SK-N-MC (cell line): ENCODE data around the gene RTN1.

ENCODE experiments used
- DNase-seq: peaks from one replicate; pipeline ENCODE4 v3.0.0-alpha.2; 2011; ENCODE audit warnings: low read depth, low spot score
- H3K27ac ChIP-seq: fragments of 200-600 bp; sonication (generic); 2 replicates; pipeline ENCODE4 v1.5.1; 2016; ENCODE audit warnings: mixed run types
- H3K36me3 ChIP-seq: fragments of 200-600 bp; sonication (generic); 2 replicates; pipeline ENCODE4 v1.6.1; 2017; ENCODE audit warnings: antibody characterized with exemption, low read length, mixed read lengths; ENCODE audit not compliant: insufficient read depth
- H3K4me3 ChIP-seq: fragments of 200-600 bp; sonication (generic); 2 replicates; pipeline ENCODE4 v1.5.1; 2016
- H3K9ac ChIP-seq: fragments of 200-600 bp; sonication (generic); 2 replicates; pipeline ENCODE4 v1.8.0; 2017; ENCODE audit warnings: mixed run types, mixed read lengths; ENCODE audit not compliant: insufficient read length
- H3K9me3 ChIP-seq: fragments of 200-600 bp; sonication (generic); 2 replicates; pipeline ENCODE4 v1.6.1; 2017; ENCODE audit warnings: low read depth, mild to moderate bottlenecking, antibody characterized with exemption, low read length, moderate library complexity, mixed read lengths
- EZH2 ChIP-seq: fragments of 200-600 bp; sonication (generic); IDR thresholded peaks from one replicate; pipeline ENCODE4 v1.6.1; 2017; ENCODE audit warnings: antibody characterized with exemption
- FOXP2 ChIP-seq: optimal IDR thresholded peaks from 2 replicates; pipeline ENCODE3; 2011; ENCODE audit warnings: mild to moderate bottlenecking, moderate library complexity; ENCODE audit not compliant: insufficient read depth; ENCODE audit errors: extremely low read length, control extremely low read depth
- POLR2AphosphoS5 ChIP-seq: IDR thresholded peaks from 2 replicates; pipeline ENCODE4 v1.6.1; 2012; ENCODE audit warnings: mild to moderate bottlenecking, low read depth, low read length, borderline replicate concordance

Gene RTN1

DNA sequence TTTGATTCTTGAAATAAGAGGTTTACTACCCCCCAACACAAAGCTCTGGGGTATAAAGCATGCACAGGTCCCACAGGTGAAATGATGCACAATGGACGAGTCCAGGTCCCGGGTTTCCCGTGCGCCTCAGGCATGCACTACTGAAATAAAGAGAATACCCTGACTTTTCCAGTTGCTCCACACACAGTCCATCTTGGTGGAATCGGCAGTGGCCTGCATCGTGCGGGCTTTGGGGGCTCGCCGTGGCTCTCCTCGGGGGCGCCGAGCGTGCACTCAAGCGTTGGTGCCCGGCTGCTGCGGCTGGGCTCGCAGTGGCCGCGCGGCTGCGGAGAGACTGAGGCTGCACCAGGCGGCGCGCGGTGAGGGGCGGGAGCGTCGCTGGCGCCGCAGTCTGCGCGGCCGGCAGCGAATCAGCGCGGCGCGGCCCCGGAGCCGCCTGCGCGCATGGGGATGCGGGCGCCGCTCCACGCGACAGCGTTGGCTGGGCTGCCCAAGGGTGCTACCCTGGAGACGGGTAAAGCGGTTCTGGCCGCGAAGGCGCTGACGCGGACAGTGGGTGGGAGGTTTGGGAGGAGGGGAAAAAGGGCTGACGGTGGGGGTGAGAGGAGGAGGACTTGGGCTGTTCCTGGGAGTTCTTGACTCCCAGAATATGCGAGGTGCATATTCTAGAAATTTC lies 240.2 kb downstream of the RTN1 start:
- Histone ChIP-seq H3K36me3 (no peaks in the 10 kb centered on the region), H3K9ac (no peak overlapping the region), H3K9me3 (no peaks in the 10 kb centered on the region), H3K4me3 (peak overlapping the region; percentile 58), H3K27ac (no peak overlapping the region)
- DNase-seq: no peak
- TF ChIP-seq POLR2AphosphoS5: no peak
- TF ChIP-seq FOXP2: no peak
- no peak for TF ChIP-seq EZH2

GRCh38 chr14:59629444-59630287 lies 240.9 kb downstream of the RTN1 start:
- no peak overlapping the region for H3K27ac ChIP-seq
- no peak for DNase-seq
- H3K9me3 ChIP-seq: no peaks in the 10 kb centered on the region
- no peak overlapping the region for H3K9ac ChIP-seq
- H3K4me3 ChIP-seq: peak overlapping the region; percentile 58; the same call in 1 of the 2 replicates
- TF ChIP-seq EZH2 (no peak), FOXP2 (no peak), POLR2AphosphoS5 (no peak)
- no peaks in the 10 kb centered on the region for H3K36me3 ChIP-seq

- Histone ChIP-seq H3K36me3 (no peaks in the 10 kb centered on the region), H3K4me3 (no peak overlapping the region)
Measured at GRCh38 chr14:59627011-59627520, 243.5 kb downstream of the RTN1 start.

DNA sequence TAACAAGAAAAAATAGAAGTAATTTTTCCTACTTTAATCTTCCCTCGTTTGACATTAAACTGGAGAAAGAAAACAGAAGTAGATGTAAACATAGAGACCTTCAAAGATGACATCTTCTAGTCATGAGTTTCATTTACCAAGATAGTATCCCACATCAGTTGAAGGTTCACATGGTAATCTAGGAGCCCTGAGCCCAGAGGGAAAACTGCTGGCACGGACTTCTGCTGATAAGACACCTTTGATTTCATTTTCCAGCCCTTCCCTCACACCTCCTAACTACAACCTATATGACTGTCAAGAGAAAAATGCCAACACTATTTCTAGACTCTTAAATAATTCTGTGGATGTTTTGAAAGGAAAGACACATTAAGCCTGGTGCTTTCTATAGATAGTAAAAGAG lies 247.9 kb downstream of the RTN1 start:
- H3K36me3 ChIP-seq: no peaks in the 10 kb centered on the region
- H3K9ac ChIP-seq: no peak overlapping the region
- no peaks in the 10 kb centered on the region for H3K9me3 ChIP-seq
- no peak for DNase-seq
- TF ChIP-seq FOXP2 (no peak), EZH2 (no peak), POLR2AphosphoS5 (no peak)
- H3K27ac ChIP-seq: no peak overlapping the region
- H3K4me3 ChIP-seq: no peak overlapping the region

More at GRCh38 chr14:59627011-59627520, 243.5 kb downstream of the RTN1 start:
- no peak for TF ChIP-seq EZH2
- Histone ChIP-seq H3K9ac (no peak overlapping the region), H3K9me3 (no peaks in the 10 kb centered on the region), H3K27ac (no peak overlapping the region)
- no peak for DNase-seq

- H3K4me3 ChIP-seq: no peak overlapping the region
- no peak for DNase-seq
- H3K9ac ChIP-seq: no peak overlapping the region
- no peak overlapping the region for H3K27ac ChIP-seq
- no peaks in the 10 kb centered on the region; the same call in 1 of the 2 replicates for H3K9me3 ChIP-seq
- H3K36me3 ChIP-seq: no peaks in the 10 kb centered on the region
- TF ChIP-seq POLR2AphosphoS5 (no peak), FOXP2 (no peak), EZH2 (no peak)
Measured at GRCh38 chr14:59619061-59619460, 251.5 kb downstream of the RTN1 start.

- H3K9me3 ChIP-seq: no peaks in the 10 kb centered on the region
- no peak for DNase-seq
- no peak overlapping the region for H3K9ac ChIP-seq
- no peak for TF ChIP-seq FOXP2
- TF ChIP-seq EZH2: no peak
- TF ChIP-seq POLR2AphosphoS5: no peak
- no peak overlapping the region for H3K27ac ChIP-seq
- H3K4me3 ChIP-seq: no peak overlapping the region
- H3K36me3 ChIP-seq: no peaks in the 10 kb centered on the region
Measured at GRCh38 chr14:59601056-59601455, 269.5 kb downstream of the RTN1 start.

GRCh38 chr14:59600211-59600945 lies 270.2 kb downstream of the RTN1 start:
- DNase-seq: no peak
- no peak overlapping the region for H3K27ac ChIP-seq
- TF ChIP-seq POLR2AphosphoS5 (no peak), FOXP2 (no peak), EZH2 (no peak)
- H3K9me3 ChIP-seq: no peaks in the 10 kb centered on the region
- no peaks in the 10 kb centered on the region for H3K36me3 ChIP-seq
- no peak overlapping the region for H3K9ac ChIP-seq
- H3K4me3 ChIP-seq: no peak overlapping the region

GRCh38 chr14:59595071-59595470 lies 275.5 kb downstream of the RTN1 start:
- Histone ChIP-seq H3K27ac (no peak overlapping the region), H3K9me3 (no peaks in the 10 kb centered on the region), H3K36me3 (no peaks in the 10 kb centered on the region), H3K4me3 (no peak overlapping the region), H3K9ac (no peak overlapping the region)
- no peak for TF ChIP-seq POLR2AphosphoS5
- no peak for TF ChIP-seq EZH2
- no peak for DNase-seq
